BLaER1 (cell line): Measurements from ENCODE around the gene KDELR3.

Experiments
- H3K27ac ChIP-seq: shearing (Covaris generic); formaldehyde crosslinking; 2 replicates; pipeline ENCODE4 v1.8.1; 2022
- H3K27me3 ChIP-seq: shearing (Covaris generic); formaldehyde crosslinking; 2 replicates; pipeline ENCODE4 v1.8.1; 2022
- H3K36me3 ChIP-seq: shearing (Covaris generic); formaldehyde crosslinking; 2 replicates; pipeline ENCODE4 v1.8.1; 2022
- H3K4me1 ChIP-seq: shearing (Covaris generic); formaldehyde crosslinking; 2 replicates; pipeline ENCODE4 v1.8.1; 2022
- H3K4me2 ChIP-seq: shearing (Covaris generic); formaldehyde crosslinking; 2 replicates; pipeline ENCODE4 v1.8.1; 2022
- H3K4me3 ChIP-seq: shearing (Covaris generic); formaldehyde crosslinking; 2 replicates; pipeline ENCODE4 v1.8.1; 2022
- H3K9ac ChIP-seq: shearing (Covaris generic); formaldehyde crosslinking; 2 replicates; pipeline ENCODE4 v1.8.1; 2022
- H3K9me3 ChIP-seq: shearing (Covaris generic); formaldehyde crosslinking; 2 replicates; pipeline ENCODE4 v1.8.1; 2022
- H4K20me1 ChIP-seq: shearing (Covaris generic); formaldehyde crosslinking; 2 replicates; pipeline ENCODE4 v1.8.1; 2022
- Cebpa-rat ChIP-seq: shearing (Covaris generic); IDR thresholded peaks from 2 replicates; pipeline ENCODE4 v1.8.1; 2022

KDELR3 gene

DNA sequence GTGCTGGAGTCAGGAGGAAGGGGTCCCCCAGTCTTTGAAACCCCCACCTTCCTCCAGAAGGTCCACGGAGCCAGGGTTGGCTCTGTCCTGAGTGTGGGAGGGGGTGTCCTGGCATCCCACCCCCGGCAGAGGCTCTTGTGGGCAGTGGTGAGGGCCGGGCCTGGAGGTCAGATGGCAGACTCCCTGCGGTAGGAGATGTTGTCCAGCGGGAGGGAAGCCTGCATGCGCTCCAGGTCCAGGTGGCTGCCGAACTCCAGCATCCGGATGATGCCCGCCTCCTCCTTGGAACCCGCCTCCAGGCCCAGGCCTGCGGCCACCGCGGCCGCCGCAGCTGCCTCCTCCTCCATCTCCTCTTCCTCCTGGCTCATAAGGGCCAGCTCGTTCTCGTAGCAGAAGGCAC lies 41.3 kb upstream of the KDELR3 start:
- Histone ChIP-seq H3K27ac (no peak overlapping the region), H3K4me3 (no peak overlapping the region), H3K9me3 (no peaks in the 10 kb centered on the region), H3K4me2 (no peak overlapping the region), H3K4me1 (peaks cover 19% of the 10 kb centered on the region; the same call in 1 of the 2 replicates), H3K36me3 (0 out of 2 replicates have a peak, but pooled peaks cover 3% of the 10 kb centered on the region), H4K20me1 (no peaks in the 10 kb centered on the region), H3K27me3 (no peaks in the 10 kb centered on the region), H3K9ac (no peak overlapping the region)
- no peak for TF ChIP-seq Cebpa-rat

DNA sequence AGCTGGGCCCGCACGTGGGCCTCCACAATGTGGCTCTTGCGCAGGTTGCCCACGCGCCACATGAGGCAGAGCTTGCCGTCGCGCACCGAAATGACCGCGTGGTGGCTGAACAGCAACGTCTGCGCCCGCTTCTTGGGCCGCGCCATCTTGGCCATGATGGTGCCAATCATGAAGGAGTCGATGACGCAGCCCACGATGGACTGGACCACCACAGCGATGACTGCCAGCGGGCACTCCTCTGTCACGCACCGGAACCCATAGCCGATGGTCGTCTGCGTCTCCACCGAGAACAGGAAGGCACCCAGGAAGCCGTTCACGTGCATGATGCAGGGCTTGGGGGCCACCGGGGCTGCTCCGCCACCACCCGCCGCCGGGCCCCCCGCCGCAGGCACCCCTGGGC lies 40.4 kb upstream of the KDELR3 start:
- H3K36me3 ChIP-seq: 0 out of 2 replicates have a peak, but pooled peaks cover 3% of the 10 kb centered on the region
- H3K9ac ChIP-seq: no peak overlapping the region
- no peaks in the 10 kb centered on the region for H4K20me1 ChIP-seq
- peaks cover 19% of the 10 kb centered on the region; the same call in 1 of the 2 replicates for H3K4me1 ChIP-seq
- no peak for TF ChIP-seq Cebpa-rat
- H3K27me3 ChIP-seq: no peaks in the 10 kb centered on the region
- H3K27ac ChIP-seq: no peak overlapping the region
- H3K4me2 ChIP-seq: no peak overlapping the region
- H3K9me3 ChIP-seq: no peaks in the 10 kb centered on the region
- H3K4me3 ChIP-seq: no peak overlapping the region

DNA sequence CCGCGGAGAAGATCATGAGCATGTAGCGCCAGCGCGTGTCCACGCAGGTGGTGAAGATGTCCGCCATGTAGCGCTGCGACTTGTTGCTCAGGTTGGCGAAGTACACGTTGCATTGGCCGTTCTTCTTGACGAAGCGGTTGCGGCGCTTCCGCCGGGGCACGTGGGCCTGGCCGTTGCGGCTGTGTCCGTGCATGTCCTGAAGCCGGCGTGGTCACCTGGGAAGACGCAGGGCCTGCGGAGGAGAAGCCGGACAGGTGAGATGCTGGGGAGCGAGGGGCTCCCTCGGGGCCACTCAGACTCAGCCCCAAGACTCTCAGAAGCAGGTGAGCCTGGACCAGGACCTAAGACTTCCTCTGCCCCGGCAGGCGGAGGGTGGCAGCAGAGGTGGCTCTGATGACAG lies 40.0 kb upstream of the KDELR3 start:
- Histone ChIP-seq H3K9me3 (no peaks in the 10 kb centered on the region), H3K36me3 (0 out of 2 replicates have a peak, but pooled peaks cover 3% of the 10 kb centered on the region), H3K4me3 (no peak overlapping the region), H3K27ac (no peak overlapping the region), H3K27me3 (no peaks in the 10 kb centered on the region), H3K9ac (no peak overlapping the region), H3K4me2 (no peak overlapping the region), H4K20me1 (no peaks in the 10 kb centered on the region), H3K4me1 (peaks cover 14% of the 10 kb centered on the region; the same call in 1 of the 2 replicates)
- TF ChIP-seq Cebpa-rat: no peak

DNA sequence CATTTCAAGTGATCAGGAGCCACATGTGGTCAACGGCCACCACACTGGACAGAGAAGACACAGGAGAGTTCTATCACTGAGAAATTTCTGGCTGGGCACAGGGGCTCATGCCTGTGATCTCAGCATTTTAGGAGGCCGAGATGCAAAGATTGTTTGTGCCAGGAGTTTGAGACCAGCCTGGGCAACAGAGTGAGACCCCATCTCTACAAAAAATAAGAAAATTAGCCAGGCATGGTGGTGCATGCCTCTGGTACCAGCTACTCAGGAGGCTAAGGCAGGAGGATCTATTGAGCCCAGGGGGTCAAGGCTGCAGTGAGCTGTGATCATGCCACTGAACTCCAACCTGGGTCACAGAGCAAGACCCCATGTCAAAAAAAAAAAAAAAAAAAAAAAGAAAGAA lies 39.2 kb upstream of the KDELR3 start:
- TF ChIP-seq Cebpa-rat: no peak
- Histone ChIP-seq H3K9ac (no peak overlapping the region), H3K36me3 (0 out of 2 replicates have a peak, but pooled peaks cover 3% of the 10 kb centered on the region)

DNA sequence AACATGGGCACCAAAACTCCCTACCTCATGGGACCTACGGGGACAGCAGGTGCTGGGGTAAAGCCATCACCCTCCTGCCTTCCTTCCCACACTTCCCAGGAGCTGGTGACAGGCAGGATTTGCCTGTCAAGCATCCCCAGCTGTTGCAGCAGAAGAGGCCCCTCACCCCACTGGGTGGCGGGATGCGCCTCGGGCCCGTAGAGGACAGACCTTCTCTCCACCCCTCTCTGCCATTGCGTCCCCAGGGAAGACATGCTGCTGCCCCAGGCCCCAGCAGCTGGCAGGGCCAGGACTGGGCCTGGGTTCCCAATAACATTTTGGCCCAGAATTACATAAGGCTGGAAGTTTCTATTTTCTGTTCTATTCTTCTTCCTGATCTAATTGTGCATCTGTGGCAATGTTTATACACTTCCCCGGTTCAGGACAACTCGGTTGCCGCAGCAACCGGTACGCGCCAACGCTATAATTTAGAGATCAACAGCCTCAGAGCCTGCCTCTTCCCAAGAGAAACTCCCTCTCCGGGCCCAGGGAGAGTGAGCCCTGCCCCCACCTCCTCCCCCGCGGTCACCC lies 38.3 kb upstream of the KDELR3 start:
- TF ChIP-seq Cebpa-rat: no peak
- Histone ChIP-seq H3K4me2 (peak overlapping the region; percentile 30; the same call in 1 of the 2 replicates), H3K4me3 (no peak overlapping the region), H3K9me3 (no peaks in the 10 kb centered on the region), H4K20me1 (no peaks in the 10 kb centered on the region), H3K36me3 (0 out of 2 replicates have a peak, but pooled peaks cover 3% of the 10 kb centered on the region), H3K27ac (no peak overlapping the region), H3K27me3 (no peaks in the 10 kb centered on the region), H3K4me1 (peaks cover 6% of the 10 kb centered on the region; the same call in 1 of the 2 replicates), H3K9ac (no peak overlapping the region)

More for the DNA sequence above, 39.2 kb upstream of the KDELR3 start:
- Histone ChIP-seq H4K20me1 (no peaks in the 10 kb centered on the region), H3K27ac (no peak overlapping the region), H3K27me3 (no peaks in the 10 kb centered on the region), H3K4me3 (no peak overlapping the region), H3K4me2 (no peak overlapping the region), H3K9me3 (no peaks in the 10 kb centered on the region), H3K4me1 (peaks cover 6% of the 10 kb centered on the region; the same call in 1 of the 2 replicates)

DNA sequence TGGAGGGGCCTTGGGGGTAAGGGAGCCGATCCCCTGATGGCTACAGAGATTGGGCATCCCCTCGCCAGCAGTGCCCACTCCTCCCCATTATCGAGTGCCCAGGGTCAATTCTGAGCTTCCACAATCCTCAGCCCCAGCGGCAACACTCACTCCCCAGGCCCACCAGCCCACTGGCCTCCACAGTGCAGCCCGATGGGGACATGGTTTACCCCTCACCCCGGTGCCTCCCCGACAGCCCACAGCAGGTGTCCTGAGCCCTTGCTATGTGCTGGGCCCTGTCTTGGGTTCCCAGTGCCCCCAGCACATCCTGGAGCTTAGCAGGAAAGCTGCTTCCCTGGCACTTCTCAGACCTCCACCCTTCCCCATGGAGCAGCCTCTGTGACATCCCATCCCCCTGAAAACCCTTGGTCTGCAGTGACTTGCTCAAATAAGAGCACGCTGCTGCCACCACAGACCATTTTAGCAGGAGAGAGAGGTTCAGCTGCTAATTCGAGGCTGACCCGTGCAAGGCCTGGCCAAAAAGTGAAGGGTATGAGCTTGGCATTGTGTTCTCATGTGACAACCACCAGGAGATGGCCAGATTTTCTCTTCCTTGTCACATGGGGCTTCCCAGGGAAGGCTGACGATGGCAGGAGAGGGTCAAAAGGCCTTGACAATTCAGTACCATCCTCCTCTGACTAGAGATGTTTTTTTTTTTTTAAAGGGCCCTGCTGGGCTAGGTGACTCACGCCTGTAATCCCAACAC lies 36.5 kb upstream of the KDELR3 start:
- Histone ChIP-seq H3K4me3 (no peak overlapping the region), H3K4me2 (no peak overlapping the region), H3K9me3 (no peaks in the 10 kb centered on the region), H3K27ac (no peak overlapping the region), H4K20me1 (no peaks in the 10 kb centered on the region), H3K36me3 (0 out of 2 replicates have a peak, but pooled peaks cover 3% of the 10 kb centered on the region), H3K9ac (no peak overlapping the region), H3K4me1 (peaks cover 6% of the 10 kb centered on the region; the same call in 1 of the 2 replicates), H3K27me3 (no peaks in the 10 kb centered on the region)
- TF ChIP-seq Cebpa-rat: no peak

DNA sequence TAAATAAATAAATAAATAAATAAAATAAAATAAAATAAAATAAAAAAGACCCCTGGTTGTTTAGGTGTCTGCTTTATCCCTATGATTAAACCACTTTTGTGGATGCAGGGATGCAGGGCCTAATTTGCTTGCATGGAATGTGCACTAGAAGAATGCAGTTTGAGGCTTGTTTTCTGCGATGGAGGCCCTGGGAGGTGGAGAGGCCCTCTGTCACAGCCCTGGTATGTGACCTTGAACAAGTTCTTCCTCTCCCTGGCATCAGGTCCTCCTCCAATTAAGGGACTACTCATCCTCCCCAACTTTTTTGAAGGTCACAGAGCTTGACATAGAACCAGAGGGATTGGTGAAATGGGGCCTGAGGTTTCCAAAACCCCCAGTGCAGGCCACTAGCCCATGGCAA lies 35.6 kb upstream of the KDELR3 start:
- no peak overlapping the region for H3K9ac ChIP-seq
- H4K20me1 ChIP-seq: no peaks in the 10 kb centered on the region
- no peaks in the 10 kb centered on the region for H3K27me3 ChIP-seq
- no peak for TF ChIP-seq Cebpa-rat
- H3K4me1 ChIP-seq: peaks cover 6% of the 10 kb centered on the region; the same call in 1 of the 2 replicates
- H3K9me3 ChIP-seq: no peaks in the 10 kb centered on the region
- H3K27ac ChIP-seq: no peak overlapping the region
- no peaks in the 10 kb centered on the region for H3K36me3 ChIP-seq
- no peak overlapping the region for H3K4me3 ChIP-seq
- H3K4me2 ChIP-seq: no peak overlapping the region

DNA sequence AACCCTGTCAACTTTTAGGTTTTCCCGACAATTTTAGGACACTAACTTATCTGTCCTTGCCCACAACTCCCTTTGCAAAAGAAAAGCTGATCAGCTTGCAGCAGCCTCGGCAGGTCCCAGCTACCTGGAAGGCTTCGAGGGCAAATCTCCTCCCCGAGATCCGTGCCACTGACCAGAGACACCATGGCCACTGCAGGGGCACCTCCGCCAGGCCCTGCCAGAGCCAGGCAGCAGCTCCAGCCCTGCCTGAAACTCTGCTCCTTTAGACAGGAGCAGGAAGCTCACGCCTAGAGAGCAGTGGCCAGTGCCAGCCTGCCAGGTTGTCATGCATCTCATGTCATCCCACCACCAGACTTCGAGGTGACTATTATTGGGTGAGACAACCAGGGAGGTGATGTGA lies 34.0 kb upstream of the KDELR3 start:
- no peak for TF ChIP-seq Cebpa-rat
- H3K4me1 ChIP-seq: peaks cover 6% of the 10 kb centered on the region; the same call in 1 of the 2 replicates
- no peaks in the 10 kb centered on the region for H3K9me3 ChIP-seq
- H3K36me3 ChIP-seq: no peaks in the 10 kb centered on the region
- no peak overlapping the region for H3K4me3 ChIP-seq
- H4K20me1 ChIP-seq: no peaks in the 10 kb centered on the region
- H3K9ac ChIP-seq: no peak overlapping the region
- H3K27ac ChIP-seq: no peak overlapping the region
- H3K27me3 ChIP-seq: no peaks in the 10 kb centered on the region
- no peak overlapping the region for H3K4me2 ChIP-seq

DNA sequence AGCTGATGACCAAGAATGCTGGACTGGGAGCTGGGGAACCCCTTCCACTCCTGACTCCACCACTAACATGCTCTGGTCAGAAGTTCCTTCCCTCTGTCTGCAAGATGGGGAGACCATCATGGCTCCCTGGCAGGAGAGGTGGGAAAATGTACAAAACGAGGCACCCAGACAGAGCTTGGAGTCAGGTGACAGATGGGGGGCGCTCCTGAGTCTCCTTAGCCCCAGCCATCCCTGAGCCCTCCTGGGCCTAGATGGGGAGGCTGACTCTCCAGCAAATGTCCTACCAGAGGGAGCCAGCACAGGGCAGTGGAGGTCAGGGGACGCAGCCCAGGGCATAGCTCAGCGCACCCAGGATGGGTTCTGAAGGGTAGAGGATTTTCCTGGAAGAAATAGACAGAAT lies 32.9 kb upstream of the KDELR3 start:
- Histone ChIP-seq H3K4me1 (no peaks in the 10 kb centered on the region), H3K4me2 (no peak overlapping the region), H3K9ac (no peak overlapping the region), H3K4me3 (no peak overlapping the region), H3K9me3 (no peaks in the 10 kb centered on the region), H3K36me3 (no peaks in the 10 kb centered on the region), H3K27ac (no peak overlapping the region), H4K20me1 (no peaks in the 10 kb centered on the region), H3K27me3 (no peaks in the 10 kb centered on the region)
- TF ChIP-seq Cebpa-rat: no peak

DNA sequence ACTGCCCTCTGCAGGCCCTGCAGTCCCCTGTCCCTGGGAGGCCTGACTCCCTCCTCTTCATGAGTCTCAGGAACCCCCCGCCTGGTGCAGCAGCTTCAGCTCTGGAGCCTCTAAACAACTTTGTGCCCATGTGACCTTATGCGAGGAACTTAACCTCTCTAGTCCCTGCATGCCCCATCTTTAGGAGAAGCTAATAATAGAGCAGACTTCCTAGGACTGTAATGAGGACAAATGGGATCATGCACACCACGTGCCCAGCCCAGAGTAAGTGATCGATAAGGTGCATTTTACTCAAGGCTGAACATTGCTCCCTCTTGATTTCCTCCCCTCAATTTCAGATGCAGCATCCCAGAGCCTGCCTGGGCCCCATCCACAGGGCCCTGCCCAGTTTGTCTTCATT lies 31.9 kb upstream of the KDELR3 start:
- Histone ChIP-seq H3K9ac (no peak overlapping the region), H3K4me2 (no peak overlapping the region), H3K27me3 (no peaks in the 10 kb centered on the region), H3K27ac (no peak overlapping the region), H3K4me1 (no peaks in the 10 kb centered on the region), H4K20me1 (no peaks in the 10 kb centered on the region), H3K4me3 (no peak overlapping the region), H3K36me3 (no peaks in the 10 kb centered on the region), H3K9me3 (no peaks in the 10 kb centered on the region)
- no peak for TF ChIP-seq Cebpa-rat
